Naive thymus-derived CD4-positive, alpha-beta T cell (primary cell): ENCODE results near the gene GLIPR1L1. TPM values are rescaled to one million over a fixed set of nuclear protein-coding genes. Genes with fewer than 3 reads are reported as not detected.

ENCODE experiments used
- ATAC-seq: fragments of 150-1000 bp; cut with Tn5 transposase; 2 replicates; pipeline ENCODE4 v1.10.0; 2021; ENCODE audit warnings: mild to moderate bottlenecking, moderate library complexity
- CTCF ChIA-PET: fragments of 350-600 bp; sonication (Branson Sonifier 250); formaldehyde crosslinking; loops from one replicate; lab custom pipeline; 2021; ENCODE audit warnings: antibody characterized with exemption; lab: Charles Lee
- POLR2A ChIA-PET: fragments of 350-600 bp; sonication (Branson Sonifier 250); formaldehyde crosslinking; loops from one replicate; lab custom pipeline; 2021; ENCODE audit warnings: antibody characterized with exemption, inconsistent platforms; lab: Charles Lee
- DNase-seq, 9 donors: peaks; one replicate each; pipeline versions ENCODE4 v3.0.0 to v3.0.0-alpha.2; 2020 to 2022; ENCODE audit warnings: mixed read lengths in 1 of 9
- H3K27ac ChIP-seq: one replicate; pipeline ENCODE4 v1.7.0; 2013; ENCODE audit warnings: mild to moderate bottlenecking, low read depth, low read length, moderate library complexity
- H3K27me3 ChIP-seq, 2 donors: one replicate each; pipeline ENCODE4 v1.7.0; 2013; ENCODE audit warnings: low read length in 2 of 2, mild to moderate bottlenecking in 2 of 2, moderate library complexity in 2 of 2; ENCODE audit not compliant: control insufficient read depth in 2 of 2, insufficient read depth in 2 of 2
- H3K36me3 ChIP-seq, 3 experiments: 1 replicate in 2 of 3; 2 replicates in 1 of 3; pipeline ENCODE4 v1.7.0; 2013; ENCODE audit warnings: low read length in 3 of 3, mild to moderate bottlenecking in 3 of 3, moderate library complexity in 1 of 3; ENCODE audit not compliant: insufficient read depth in 3 of 3, control insufficient read depth in 2 of 3
- H3K4me1 ChIP-seq, 2 donors: one replicate each; pipeline ENCODE4 v1.7.0; 2013; ENCODE audit warnings: low read length in 2 of 2, mild to moderate bottlenecking in 2 of 2, moderate library complexity in 1 of 2; ENCODE audit not compliant: control insufficient read depth in 2 of 2, insufficient read depth in 2 of 2
- H3K4me3 ChIP-seq: 2 replicates; pipeline ENCODE4 v1.7.0; 2013; ENCODE audit warnings: mild to moderate bottlenecking, low read length
- H3K9me3 ChIP-seq, 3 experiments: 1 replicate in 2 of 3; 2 replicates in 1 of 3; pipeline ENCODE4 v1.7.0; 2013; ENCODE audit warnings: low read length in 3 of 3; ENCODE audit not compliant: control insufficient read depth in 2 of 3
- H3K27ac Mint-ChIP-seq, 9 donors: one replicate each; pipeline ENCODE4 v1.8.0; 2020 to 2022; ENCODE audit warnings: mixed read lengths in 9 of 9, mild to moderate bottlenecking in 8 of 9, moderate library complexity in 5 of 9, inconsistent platforms in 2 of 9
- H3K27me3 Mint-ChIP-seq, 5 donors: one replicate each; pipeline ENCODE4 v1.8.0; 2021 to 2022; ENCODE audit warnings: mixed read lengths in 5 of 5, mild to moderate bottlenecking in 1 of 5
- H3K36me3 Mint-ChIP-seq, 5 donors: one replicate each; pipeline ENCODE4 v1.8.0; 2020 to 2022; ENCODE audit warnings: mixed read lengths in 5 of 5, mild to moderate bottlenecking in 3 of 5, inconsistent platforms in 1 of 5
- H3K4me1 Mint-ChIP-seq, 7 donors: one replicate each; pipeline ENCODE4 v1.8.0; 2020 to 2022; ENCODE audit warnings: mixed read lengths in 7 of 7, mild to moderate bottlenecking in 3 of 7, inconsistent platforms in 1 of 7
- H3K4me3 Mint-ChIP-seq, 10 donors: one replicate each; pipeline ENCODE4 v1.8.0; 2020 to 2022; ENCODE audit warnings: mild to moderate bottlenecking in 10 of 10, mixed read lengths in 10 of 10, moderate library complexity in 6 of 10, inconsistent platforms in 2 of 10
- H3K9me3 Mint-ChIP-seq, 11 donors: one replicate each; pipeline ENCODE4 v1.8.0; 2020 to 2022; ENCODE audit warnings: mixed read lengths in 11 of 11, mild to moderate bottlenecking in 4 of 11, inconsistent platforms in 1 of 11, moderate library complexity in 1 of 11
- intact Hi-C, 2 donors: fragments of 100-400 bp; cut with micrococcal nuclease; formaldehyde crosslinking; loops; one replicate each; pipeline ENCODE4 v1.15.1; 2023
- polyA plus RNA-seq, 2 donors: library from polyadenylated mRNA; unstranded; fragments of 300-500 nt; fragmentation: Illumina TruSeq; gene quantifications; one replicate each; pipeline ENCODE4 v1.2.3, GENCODE V29; 2021
- total RNA-seq, 6 experiments: library from RNA in 5 of 6; stranded (reverse) in 5 of 6; gene quantifications; 1 replicate in 5 of 6; 2 replicates in 1 of 6; pipeline ENCODE4 v1.2.3 and lab custom pipeline; 2021 to 2026

Gene GLIPR1L1
- total and polyA plus RNA-seq, 7 experiments from 2014 or later = not detected

DNA sequence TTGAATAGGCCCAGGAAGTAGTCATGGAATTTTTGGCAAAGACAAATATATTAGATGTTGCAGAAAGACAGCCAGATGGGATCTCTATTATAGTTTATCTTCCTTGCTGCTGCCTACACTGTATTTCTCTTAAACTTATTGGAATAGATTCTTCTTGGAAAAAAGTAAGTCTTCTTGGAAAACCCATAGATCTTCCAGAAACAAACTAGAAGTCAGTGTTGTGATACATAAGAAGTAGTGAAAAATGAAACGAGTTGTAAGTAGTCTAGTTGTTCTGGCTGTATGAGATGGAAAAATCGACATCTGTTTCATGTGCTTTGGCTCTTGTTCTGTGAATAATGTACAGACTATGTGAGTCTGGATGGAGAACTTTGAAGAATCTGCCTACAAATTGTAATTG is 85.4 kb downstream of the GLIPR1L1 start:
- no peaks in the 10 kb centered on the region for H3K27me3 ChIP-seq
- Mint-ChIP-seq H3K4me3 (no peak overlapping the region), H3K9me3 (peaks cover 0 to 5% (median 0%) of the 10 kb centered on the region in 11 donors)

More for the DNA sequence above, 85.4 kb downstream of the GLIPR1L1 start:
- no peak overlapping the region for H3K27ac ChIP-seq
- ATAC-seq (no peak), DNase-seq (no peak)
- Mint-ChIP-seq H3K27ac (no peak overlapping the region), H3K4me1 (peaks cover 0 to 2% (median 0%) of the 10 kb centered on the region in 7 donors), H3K36me3 (peaks cover 0 to 15% (median 2%) of the 10 kb centered on the region in 5 donors), H3K27me3 (no peaks in the 10 kb centered on the region)
- POLR2A ChIA-PET = interaction anchor here (0.7 kb wide), 1 partner anchor 13 kb away, joined by 4 read pairs; no protein-coding TSS in a partner anchor
- H3K4me3 ChIP-seq = no peak overlapping the region
- intact Hi-C loops = no loop called here
- CTCF ChIA-PET = no interaction called here
- H3K9me3 ChIP-seq = no peaks in the 10 kb centered on the region
- no peaks in the 10 kb centered on the region for H3K36me3 ChIP-seq
- H3K4me1 ChIP-seq = no peaks in the 10 kb centered on the region

Other genes starting within 250 kb of the GLIPR1L1 start
- not detected for gene KCNC2, start 124.8 kb upstream of the GLIPR1L1 start, total RNA-seq
- gene KCNC2, start 124.8 kb upstream of the GLIPR1L1 start, polyA plus RNA-seq = not detected
- gene CAPS2, start 4.3 kb upstream of the GLIPR1L1 start, total RNA-seq = 1 to 10 TPM; 2.7 to 7.3 (median 3.6) TPM
- 1 to 10 TPM; 3.3 to 4.4 TPM for gene CAPS2, start 4.3 kb upstream of the GLIPR1L1 start, polyA plus RNA-seq
- gene GLIPR1L2, start 56.4 kb downstream of the GLIPR1L1 start, total RNA-seq = 1 to 10 TPM in 2 of 5 experiments, under 1 TPM in 3; 0.22 to 2.3 (median 0.38) TPM
- 1 to 10 TPM; 1.3 to 1.8 TPM for gene GLIPR1L2, start 56.4 kb downstream of the GLIPR1L1 start, polyA plus RNA-seq
- 100 to 1,000 TPM in 1 of 5 experiments, 10 to 100 TPM in 4; 28.2 to 132 (median 48.7) TPM for gene GLIPR1, start 146.1 kb downstream of the GLIPR1L1 start, total RNA-seq
- 10 to 100 TPM; 49.1 to 56.0 TPM for gene GLIPR1, start 146.1 kb downstream of the GLIPR1L1 start, polyA plus RNA-seq
- 100 to 1,000 TPM in 1 of 5 experiments, 10 to 100 TPM in 4; 69.3 to 120 (median 74.3) TPM for gene KRR1, start 176.9 kb downstream of the GLIPR1L1 start, total RNA-seq
- 10 to 100 TPM; 64.0 to 67.2 TPM for gene KRR1, start 176.9 kb downstream of the GLIPR1L1 start, polyA plus RNA-seq